Activated CD4-positive, alpha-beta memory T cell treated with anti-CD3 and anti-CD28 coated beads for 36 hours (primary cell): ENCODE data around the gene GPHN. TPM values are rescaled to one million over a fixed set of nuclear protein-coding genes. Genes with fewer than 3 reads are reported as not detected.
"Not testable (repeated sequence)": the region's sequence is repeated elsewhere in the genome, so short reads cannot be mapped to it uniquely, and the experiment has no call there.

Experiments used
- CTCF ChIA-PET: fragments of 350-600 bp; sonication (Branson Sonifier 250); formaldehyde crosslinking; loops from one replicate; lab custom pipeline; 2021; ENCODE audit warnings: antibody characterized with exemption, inconsistent platforms; lab: Charles Lee
- POLR2A ChIA-PET: fragments of 350-600 bp; sonication (Branson Sonifier 250); formaldehyde crosslinking; loops from one replicate; lab custom pipeline; 2021; ENCODE audit warnings: antibody characterized with exemption; lab: Charles Lee
- DNase-seq: peaks from one replicate; pipeline ENCODE4 v3.0.0-alpha.2; 2020
- H3K27ac Mint-ChIP-seq: one replicate; pipeline ENCODE4 v1.8.0; 2021; ENCODE audit warnings: mixed read lengths
- H3K27me3 Mint-ChIP-seq: one replicate; pipeline ENCODE4 v1.8.0; 2021; ENCODE audit warnings: mixed read lengths
- H3K36me3 Mint-ChIP-seq: one replicate; pipeline ENCODE4 v1.8.0; 2021; ENCODE audit warnings: mixed read lengths
- H3K4me1 Mint-ChIP-seq: one replicate; pipeline ENCODE4 v1.8.0; 2021; ENCODE audit warnings: low read depth, mixed read lengths
- H3K4me3 Mint-ChIP-seq: one replicate; pipeline ENCODE4 v1.8.0; 2021; ENCODE audit warnings: mild to moderate bottlenecking, mixed read lengths
- H3K9me3 Mint-ChIP-seq: one replicate; pipeline ENCODE4 v1.8.0; 2021; ENCODE audit warnings: mixed read lengths
- intact Hi-C: fragments of 100-400 bp; cut with micrococcal nuclease; formaldehyde crosslinking; loops from one replicate; pipeline ENCODE4 v1.15.1; 2023
- total RNA-seq, 2 experiments: library from RNA; stranded (reverse); gene quantifications; one replicate each; pipeline ENCODE4 v1.2.3, GENCODE V29; 2021

GPHN gene
- total RNA-seq, 2 experiments from 2014 or later: 19.5 to 23.1 TPM

DNA sequence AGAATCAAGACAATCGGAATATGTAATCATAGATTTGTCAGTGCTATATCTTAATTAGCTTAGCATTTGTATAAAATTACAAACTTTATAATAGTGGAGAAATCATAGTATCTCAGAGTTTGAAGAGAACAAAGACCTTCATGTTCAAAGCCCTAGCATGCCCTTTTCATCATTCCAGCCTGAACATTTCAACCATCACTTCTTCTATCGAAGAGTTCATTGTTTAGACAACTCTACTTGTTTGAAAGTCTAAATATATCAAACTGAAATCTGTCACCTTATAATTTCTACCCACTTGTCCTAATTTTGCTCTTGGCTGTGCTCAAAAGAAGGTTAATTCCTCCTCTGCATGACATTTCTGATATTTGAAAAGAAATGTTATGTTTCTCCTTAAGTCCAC lies 325.9 kb downstream of the GPHN start:
- Mint-ChIP-seq H3K9me3 (peaks cover 11% of the 10 kb centered on the region), H3K36me3 (peaks cover 16% of the 10 kb centered on the region), H3K4me1 (no peaks in the 10 kb centered on the region), H3K27me3 (no peaks in the 10 kb centered on the region), H3K4me3 (no peak overlapping the region), H3K27ac (no peak overlapping the region)
- ChIA-PET CTCF (no interaction called here), POLR2A (no interaction called here)
- no peak for DNase-seq
- intact Hi-C loops: no loop called here

DNA sequence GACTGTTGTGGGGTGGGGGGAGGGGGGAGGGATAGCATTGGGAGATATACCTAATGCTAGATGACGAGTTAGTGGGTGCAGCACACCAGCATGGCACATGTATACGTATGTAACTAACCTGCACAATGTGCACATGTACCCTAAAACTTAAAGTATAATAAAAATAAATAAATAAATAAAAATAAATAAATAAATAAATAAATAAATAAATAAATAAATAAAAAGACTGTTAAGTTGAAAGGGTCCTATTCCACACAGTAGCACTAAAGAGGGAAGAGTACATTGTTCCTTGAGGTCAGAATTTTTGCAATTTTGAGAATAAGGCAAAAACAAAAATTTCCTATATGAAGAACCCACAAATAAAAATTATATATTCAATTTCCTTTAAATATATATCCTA lies 329.5 kb downstream of the GPHN start:
- POLR2A ChIA-PET, intact Hi-C loops, H3K27ac Mint-ChIP-seq, H3K4me3 Mint-ChIP-seq, H3K27me3 Mint-ChIP-seq, H3K4me1 Mint-ChIP-seq, DNase-seq, CTCF ChIA-PET: not testable (repeated sequence)
- Mint-ChIP-seq H3K9me3 (peaks cover 11% of the 10 kb centered on the region), H3K36me3 (peaks cover 16% of the 10 kb centered on the region)

DNA sequence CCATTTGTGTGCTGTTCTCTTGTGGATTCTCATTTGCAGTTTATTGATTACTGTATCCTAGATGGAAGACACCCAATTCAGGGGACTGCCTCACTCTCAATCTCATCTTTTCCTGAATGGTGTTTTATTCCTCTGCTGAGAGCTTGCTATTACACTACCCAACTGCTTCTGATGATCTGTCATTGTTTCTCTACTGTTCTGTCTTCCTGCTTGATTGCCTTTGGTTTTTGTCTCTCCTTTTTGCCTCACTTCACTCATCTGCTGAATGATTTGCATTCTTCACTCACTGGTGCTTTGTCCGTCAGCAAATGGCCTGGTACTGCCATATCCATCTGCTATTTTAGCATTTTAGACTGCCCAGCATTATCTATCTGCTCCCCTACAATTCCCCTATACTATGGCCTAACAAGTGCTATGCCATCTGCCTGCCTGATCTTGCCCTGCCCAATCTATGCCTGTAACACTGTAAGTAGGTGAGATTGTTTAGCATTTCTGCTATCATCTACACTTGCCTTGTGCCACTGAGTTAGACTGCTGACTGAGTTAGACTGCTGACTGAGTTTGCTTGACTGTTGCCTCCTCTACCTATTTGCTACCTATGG lies 335.1 kb downstream of the GPHN start:
- POLR2A ChIA-PET: no interaction called here
- H3K9me3 Mint-ChIP-seq: no peaks in the 10 kb centered on the region
- H3K27ac Mint-ChIP-seq: no peak overlapping the region
- H3K4me1 Mint-ChIP-seq: no peaks in the 10 kb centered on the region
- H3K36me3 Mint-ChIP-seq: no peaks in the 10 kb centered on the region
- no peak overlapping the region for H3K4me3 Mint-ChIP-seq
- H3K27me3 Mint-ChIP-seq: no peaks in the 10 kb centered on the region
- no peak for DNase-seq
- intact Hi-C loops: no loop called here
- CTCF ChIA-PET: no interaction called here

DNA sequence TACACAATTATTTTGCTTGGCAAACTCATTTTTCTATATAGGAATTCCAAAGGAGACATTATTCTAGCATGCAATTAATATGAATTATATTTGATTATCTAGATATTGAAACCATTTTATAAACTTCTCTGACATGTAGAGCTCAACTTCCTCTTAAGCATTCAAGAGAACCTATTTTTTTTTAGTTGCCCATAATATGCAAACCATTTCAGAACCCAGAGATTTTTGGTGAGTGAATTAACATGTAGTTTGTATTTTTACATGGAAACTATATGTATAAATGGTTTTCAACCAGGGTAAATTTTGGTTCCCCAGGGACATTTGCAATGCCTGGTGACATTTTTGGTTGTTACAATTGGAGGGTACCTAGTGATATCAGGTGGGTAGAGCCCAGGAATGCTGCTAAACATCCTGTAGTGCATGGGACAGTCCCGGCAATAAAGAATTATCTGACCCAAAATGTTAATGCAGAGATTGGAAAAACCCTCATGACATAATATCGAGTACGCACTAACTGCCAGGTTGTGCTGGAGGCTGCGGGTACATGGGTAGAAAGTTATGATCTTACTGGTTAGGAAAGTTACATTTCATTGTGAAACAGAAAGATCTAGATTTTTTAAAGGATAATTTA lies 342.4 kb downstream of the GPHN start:
- POLR2A ChIA-PET: interaction anchor here (0.6 kb wide), 1 partner anchor 252 kb away, joined by 5 read pairs; no protein-coding TSS in a partner anchor
- no peak for DNase-seq
- Mint-ChIP-seq H3K36me3 (peaks cover 9% of the 10 kb centered on the region), H3K9me3 (peaks cover 3% of the 10 kb centered on the region), H3K27ac (no peak overlapping the region), H3K27me3 (no peaks in the 10 kb centered on the region), H3K4me1 (no peaks in the 10 kb centered on the region), H3K4me3 (no peak overlapping the region)
- intact Hi-C loops: no loop called here
- CTCF ChIA-PET: no interaction called here

DNA sequence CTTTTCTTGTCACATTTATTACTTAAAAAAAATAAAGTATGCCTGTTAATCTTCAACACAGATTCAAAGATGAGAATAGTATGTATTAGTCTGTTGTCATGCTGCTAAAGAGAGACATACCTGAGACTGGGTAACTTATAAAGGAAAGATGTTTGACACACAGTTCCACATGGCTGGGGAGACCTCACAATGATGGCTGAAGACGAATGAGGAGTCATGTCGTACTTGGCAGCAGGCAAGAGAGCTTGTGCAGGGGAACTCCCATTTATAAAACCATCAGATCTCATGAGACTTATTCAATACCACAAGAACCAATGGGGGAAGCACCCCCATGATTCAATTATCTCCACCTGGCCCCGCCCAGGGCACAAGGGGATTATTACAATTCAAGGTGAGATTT lies 345.4 kb downstream of the GPHN start:
- no peak overlapping the region for H3K4me3 Mint-ChIP-seq
- no peaks in the 10 kb centered on the region for H3K4me1 Mint-ChIP-seq
- H3K9me3 Mint-ChIP-seq: peaks cover 3% of the 10 kb centered on the region
- POLR2A ChIA-PET: no interaction called here
- DNase-seq: no peak
- intact Hi-C loops: no loop called here
- no peak overlapping the region for H3K27ac Mint-ChIP-seq
- peaks cover 9% of the 10 kb centered on the region for H3K36me3 Mint-ChIP-seq
- H3K27me3 Mint-ChIP-seq: no peaks in the 10 kb centered on the region
- CTCF ChIA-PET: no interaction called here

DNA sequence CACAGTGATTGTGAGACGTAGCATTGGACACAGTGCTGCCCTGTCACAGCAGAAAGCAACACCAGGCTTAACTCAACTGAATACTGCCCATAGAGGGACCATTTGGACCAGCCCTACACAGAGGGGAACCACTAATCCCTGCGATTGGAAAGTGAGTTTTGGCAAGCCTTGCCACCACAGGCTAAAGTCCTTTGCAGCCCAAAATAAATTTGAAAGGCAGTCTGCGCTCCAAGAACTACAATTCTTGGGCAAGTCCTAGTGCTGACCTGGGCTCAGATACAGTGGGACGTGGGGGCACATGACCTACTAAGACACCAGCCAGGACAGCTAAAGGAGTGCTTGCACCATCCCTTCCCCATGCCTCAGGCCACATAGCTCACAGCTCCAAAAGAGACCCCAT lies 349.9 kb downstream of the GPHN start:
- no peak for DNase-seq
- no peak overlapping the region for H3K27ac Mint-ChIP-seq
- no peaks in the 10 kb centered on the region for H3K27me3 Mint-ChIP-seq
- ChIA-PET CTCF (no interaction called here), POLR2A (no interaction called here)
- no peak overlapping the region for H3K4me3 Mint-ChIP-seq
- intact Hi-C loops: no loop called here
- no peaks in the 10 kb centered on the region for H3K4me1 Mint-ChIP-seq
- peaks cover 23% of the 10 kb centered on the region for H3K9me3 Mint-ChIP-seq
- H3K36me3 Mint-ChIP-seq: peaks cover 9% of the 10 kb centered on the region

DNA sequence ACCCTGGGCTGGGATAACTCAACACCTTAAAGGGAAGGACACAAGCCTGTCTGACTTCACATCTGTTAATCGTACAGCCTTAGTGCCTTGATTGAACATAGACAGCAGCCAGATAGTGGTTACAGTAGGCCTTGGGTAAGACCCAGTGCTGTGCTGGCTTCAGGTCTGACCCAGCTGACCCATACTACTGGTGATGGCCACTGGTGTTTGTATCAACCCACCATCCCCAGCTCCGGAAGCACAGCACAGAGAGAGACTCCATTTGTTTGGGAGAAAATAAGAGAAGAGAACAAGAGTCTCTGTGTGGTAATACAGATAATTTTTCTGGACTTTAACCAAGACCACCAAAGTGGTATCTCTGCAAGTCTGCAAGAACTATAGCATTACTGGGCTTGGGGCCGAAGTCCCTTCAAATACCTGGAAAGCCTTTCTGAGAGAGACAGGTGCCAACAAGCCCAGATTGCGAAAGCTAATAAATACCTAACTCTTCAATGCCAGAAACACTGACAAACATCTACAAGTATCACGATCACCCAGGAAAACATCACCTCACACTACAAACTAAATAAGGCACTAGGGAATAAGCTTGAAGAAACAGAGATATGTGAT lies 351.2 kb downstream of the GPHN start:
- no peak overlapping the region for H3K27ac Mint-ChIP-seq
- H3K27me3 Mint-ChIP-seq: no peaks in the 10 kb centered on the region
- no peaks in the 10 kb centered on the region for H3K4me1 Mint-ChIP-seq
- ChIA-PET POLR2A (no interaction called here), CTCF (no interaction called here)
- peaks cover 24% of the 10 kb centered on the region for H3K9me3 Mint-ChIP-seq
- no peak overlapping the region for H3K4me3 Mint-ChIP-seq
- DNase-seq: no peak
- H3K36me3 Mint-ChIP-seq: peaks cover 4% of the 10 kb centered on the region
- intact Hi-C loops: no loop called here

DNA sequence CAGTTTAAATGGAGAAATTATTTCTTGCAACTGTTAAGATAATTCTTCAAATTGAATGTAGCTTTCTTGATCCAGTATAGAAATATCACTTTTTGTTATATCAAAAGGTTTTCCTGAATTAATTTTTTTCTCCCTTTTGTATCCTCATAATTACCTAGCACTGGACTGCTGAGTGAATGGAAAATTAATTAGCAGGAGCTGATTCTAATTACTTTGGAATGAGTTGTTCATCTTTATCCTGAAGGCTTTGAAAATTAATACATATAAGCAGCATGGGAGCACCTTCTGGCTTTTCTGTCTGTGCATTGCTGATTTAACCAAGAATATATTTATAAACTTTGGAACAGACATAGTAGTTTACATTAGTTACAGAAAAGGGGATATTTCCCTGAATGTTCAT lies 373.6 kb downstream of the GPHN start:
- Mint-ChIP-seq H3K4me1 (no peaks in the 10 kb centered on the region), H3K27me3 (no peaks in the 10 kb centered on the region), H3K27ac (no peak overlapping the region), H3K36me3 (peaks cover 39% of the 10 kb centered on the region), H3K4me3 (no peak overlapping the region), H3K9me3 (peaks cover 37% of the 10 kb centered on the region)
- intact Hi-C loops: no loop called here
- ChIA-PET CTCF (no interaction called here), POLR2A (no interaction called here)
- DNase-seq: no peak

DNA sequence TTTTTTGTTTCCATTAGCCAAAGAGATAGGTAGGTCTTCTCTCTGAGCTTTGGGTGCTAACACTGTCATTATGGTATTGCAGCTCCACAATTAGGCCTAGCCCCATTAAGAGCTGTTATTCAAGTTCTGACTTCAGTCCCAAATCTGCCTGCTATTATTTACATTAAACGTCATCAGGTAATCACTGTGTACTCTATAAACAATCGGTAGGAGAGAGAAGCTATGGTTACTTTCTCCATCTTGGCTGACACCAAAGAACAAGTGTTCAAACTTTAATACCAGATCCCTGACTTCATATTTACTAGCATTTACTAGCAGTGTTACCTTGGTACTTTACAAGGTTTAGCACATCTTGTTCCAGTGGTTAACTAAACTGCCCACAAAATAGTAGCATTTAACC lies 376.2 kb downstream of the GPHN start:
- intact Hi-C loops: no loop called here
- DNase-seq: no peak
- ChIA-PET CTCF (no interaction called here), POLR2A (no interaction called here)
- Mint-ChIP-seq H3K27ac (no peak overlapping the region), H3K27me3 (no peaks in the 10 kb centered on the region), H3K36me3 (peaks cover 50% of the 10 kb centered on the region), H3K4me1 (no peaks in the 10 kb centered on the region), H3K4me3 (no peak overlapping the region), H3K9me3 (peaks cover 31% of the 10 kb centered on the region)

DNA sequence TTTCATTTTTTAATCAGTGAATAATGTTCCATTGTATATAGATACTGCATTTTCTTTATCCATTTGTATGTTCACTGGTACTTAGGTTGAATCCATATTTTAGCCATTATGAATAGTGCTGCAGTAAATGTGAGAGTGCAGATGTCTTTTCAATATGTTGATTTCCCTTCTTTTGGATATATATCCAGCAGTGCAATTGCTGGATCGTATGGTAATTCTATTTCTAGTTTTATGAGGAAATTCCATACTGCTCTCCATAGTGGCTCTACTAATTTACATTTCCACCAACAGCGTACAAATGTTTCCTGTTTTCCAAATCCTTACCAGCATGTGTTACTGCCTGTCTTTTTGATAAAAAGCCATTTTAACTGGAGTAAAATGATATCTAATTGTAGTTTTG lies 392.8 kb downstream of the GPHN start:
- intact Hi-C loops: no loop called here
- POLR2A ChIA-PET: no interaction called here
- CTCF ChIA-PET: no interaction called here
- Mint-ChIP-seq H3K4me3 (no peak overlapping the region), H3K9me3 (peaks cover 16% of the 10 kb centered on the region), H3K27ac (no peak overlapping the region), H3K27me3 (no peaks in the 10 kb centered on the region), H3K4me1 (no peaks in the 10 kb centered on the region), H3K36me3 (peaks cover 19% of the 10 kb centered on the region)
- no peak for DNase-seq

DNA sequence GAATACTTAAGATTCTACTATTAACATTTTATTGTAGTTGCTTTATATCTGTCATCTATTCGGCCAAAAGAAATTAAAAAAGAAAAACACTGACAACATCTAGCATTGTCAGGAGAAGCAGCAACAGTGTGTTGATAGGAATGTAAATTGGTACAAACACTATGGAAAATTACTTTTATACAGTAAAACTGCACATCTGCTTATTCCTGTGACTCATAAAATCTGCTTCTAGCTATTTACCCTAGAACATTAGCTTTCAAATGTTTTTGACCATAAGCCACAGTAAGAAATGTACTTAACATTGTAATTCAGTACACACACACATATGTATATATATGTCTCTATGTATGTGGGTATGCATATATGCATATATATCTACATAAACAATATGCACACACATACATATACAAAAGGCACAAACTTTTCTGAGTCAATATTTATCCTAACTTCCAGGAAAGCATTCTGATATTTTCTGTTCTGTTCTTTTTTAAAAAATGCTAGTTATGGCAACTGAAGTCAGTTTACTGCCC lies 402.4 kb downstream of the GPHN start:
- ChIA-PET POLR2A (no interaction called here), CTCF (no interaction called here)
- intact Hi-C loops: no loop called here
- no peaks in the 10 kb centered on the region for H3K27me3 Mint-ChIP-seq
- no peak overlapping the region for H3K4me3 Mint-ChIP-seq
- peaks cover under 1% of the 10 kb centered on the region for H3K9me3 Mint-ChIP-seq
- DNase-seq: no peak
- no peaks in the 10 kb centered on the region for H3K4me1 Mint-ChIP-seq
- H3K36me3 Mint-ChIP-seq: peaks cover 2% of the 10 kb centered on the region
- H3K27ac Mint-ChIP-seq: no peak overlapping the region

DNA sequence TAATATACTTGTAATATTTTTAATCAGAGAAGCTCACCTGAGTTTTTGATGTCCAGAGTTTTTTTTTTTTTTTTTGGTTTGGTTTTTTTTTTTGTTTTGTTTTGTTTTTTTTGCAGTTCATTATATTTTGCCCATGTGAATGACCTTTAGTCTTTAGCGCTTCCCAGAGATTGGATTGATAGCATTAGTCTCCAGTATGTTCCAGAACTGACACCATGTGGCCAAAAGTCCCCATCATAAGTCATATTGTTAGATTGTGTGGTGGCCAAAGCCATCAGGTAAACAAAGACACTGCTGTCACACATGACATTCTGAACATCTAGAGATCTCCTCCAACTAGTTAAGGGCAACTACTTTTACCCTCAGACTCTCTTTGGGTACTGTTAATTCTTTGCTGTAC lies 408.5 kb downstream of the GPHN start:
- Mint-ChIP-seq H3K36me3 (peaks cover 38% of the 10 kb centered on the region), H3K4me3 (no peak overlapping the region), H3K27ac (no peak overlapping the region), H3K4me1 (no peaks in the 10 kb centered on the region), H3K9me3 (peaks cover 8% of the 10 kb centered on the region), H3K27me3 (no peaks in the 10 kb centered on the region)
- CTCF ChIA-PET: no interaction called here
- no peak for DNase-seq
- intact Hi-C loops: no loop called here
- POLR2A ChIA-PET: no interaction called here

DNA sequence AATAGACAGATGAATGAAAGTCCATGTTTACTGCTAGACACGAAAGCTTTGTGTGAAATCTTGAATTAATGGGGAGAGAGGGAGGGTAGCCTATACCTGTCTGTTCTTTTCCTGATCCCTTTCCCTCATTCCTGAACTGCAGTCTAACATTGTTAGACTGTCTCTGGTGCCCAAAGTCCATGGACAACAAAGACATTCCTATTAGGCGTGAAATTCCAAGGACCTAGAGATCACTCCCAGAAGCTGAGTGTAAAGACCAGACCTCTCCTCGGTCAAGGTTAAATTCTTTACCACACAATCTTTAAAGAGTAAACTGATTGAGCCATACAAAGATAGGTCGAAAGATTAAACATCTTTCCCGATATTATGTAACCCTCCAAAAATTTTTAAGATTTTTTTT lies 410.6 kb downstream of the GPHN start:
- Mint-ChIP-seq H3K9me3 (peaks cover 10% of the 10 kb centered on the region), H3K36me3 (peaks cover 49% of the 10 kb centered on the region), H3K4me3 (no peak overlapping the region), H3K27me3 (no peaks in the 10 kb centered on the region), H3K27ac (no peak overlapping the region), H3K4me1 (no peaks in the 10 kb centered on the region)
- intact Hi-C loops: no loop called here
- CTCF ChIA-PET: no interaction called here
- POLR2A ChIA-PET: no interaction called here
- DNase-seq: no peak
